Neural crest cell (in vitro differentiated cells): Measurements from ENCODE around the gene FBN2. TPM values are rescaled to one million over a fixed set of nuclear protein-coding genes. Genes with fewer than 3 reads are reported as not detected.

Experiments
- DNase-seq: peaks from one replicate; pipeline ENCODE4 v3.0.0; 2021; ENCODE audit warnings: low read depth, mixed read lengths, low spot score
- H3K27ac Mint-ChIP-seq: one replicate; pipeline ENCODE4 v1.8.0; 2021; ENCODE audit warnings: mild to moderate bottlenecking, mixed read lengths; ENCODE audit not compliant: unreplicated experiment
- H3K27me3 Mint-ChIP-seq: 2 replicates; pipeline ENCODE4 v1.8.0; 2021; ENCODE audit warnings: low read depth, mild to moderate bottlenecking, mixed read lengths
- H3K36me3 Mint-ChIP-seq: 2 replicates; pipeline ENCODE4 v1.8.0; 2021; ENCODE audit warnings: low read depth, mild to moderate bottlenecking, mixed read lengths
- H3K4me1 Mint-ChIP-seq: 2 replicates; pipeline ENCODE4 v1.8.0; 2021; ENCODE audit warnings: mixed read lengths
- H3K4me3 Mint-ChIP-seq: one replicate; pipeline ENCODE4 v1.8.0; 2021; ENCODE audit warnings: mild to moderate bottlenecking, mixed read lengths
- H3K9me3 Mint-ChIP-seq: 2 replicates; pipeline ENCODE4 v1.8.0; 2021; ENCODE audit warnings: mixed read lengths
- total RNA-seq: library from RNA; stranded (reverse); gene quantifications from 2 replicates; pipeline ENCODE4 v1.2.1, GENCODE V29; 2021
- TF ChIP-seq, protein P1 (sequence below): fragments of 200-600 bp; sonication (generic); conservative IDR thresholded peaks from 2 replicates; pipeline ENCODE4 v1.5.0; 2021; ENCODE audit warnings: antibody characterized with exemption, mild to moderate bottlenecking

FBN2 gene
- total RNA-seq, 1 donor from 2014 or later = 58.3 TPM

DNA sequence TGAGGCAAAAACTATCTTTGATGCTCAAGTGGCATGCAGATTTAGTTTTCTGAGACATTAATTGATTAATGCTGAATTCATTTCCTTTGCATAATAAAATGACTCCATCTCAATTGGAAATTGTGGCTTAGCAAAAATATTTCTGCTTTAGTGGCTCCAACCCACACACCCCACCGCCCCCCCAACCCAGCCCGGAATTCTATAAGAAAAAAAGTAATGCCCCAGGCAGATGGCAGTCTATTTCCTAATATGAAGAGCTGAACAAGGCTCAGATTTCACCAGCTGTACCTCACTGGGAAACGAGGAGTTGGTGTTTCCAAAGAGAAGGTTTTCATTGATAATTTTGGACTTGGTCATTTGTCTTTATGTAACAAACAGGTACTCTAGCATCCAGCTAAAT, 182.1 kb downstream of the FBN2 start:
- peaks cover 19% of the 10 kb centered on the region for H3K36me3 Mint-ChIP-seq
- no peak overlapping the region for H3K4me3 Mint-ChIP-seq
- no peak for DNase-seq
- no peaks in the 10 kb centered on the region for H3K27me3 Mint-ChIP-seq
- TF ChIP-seq, protein P1, sequence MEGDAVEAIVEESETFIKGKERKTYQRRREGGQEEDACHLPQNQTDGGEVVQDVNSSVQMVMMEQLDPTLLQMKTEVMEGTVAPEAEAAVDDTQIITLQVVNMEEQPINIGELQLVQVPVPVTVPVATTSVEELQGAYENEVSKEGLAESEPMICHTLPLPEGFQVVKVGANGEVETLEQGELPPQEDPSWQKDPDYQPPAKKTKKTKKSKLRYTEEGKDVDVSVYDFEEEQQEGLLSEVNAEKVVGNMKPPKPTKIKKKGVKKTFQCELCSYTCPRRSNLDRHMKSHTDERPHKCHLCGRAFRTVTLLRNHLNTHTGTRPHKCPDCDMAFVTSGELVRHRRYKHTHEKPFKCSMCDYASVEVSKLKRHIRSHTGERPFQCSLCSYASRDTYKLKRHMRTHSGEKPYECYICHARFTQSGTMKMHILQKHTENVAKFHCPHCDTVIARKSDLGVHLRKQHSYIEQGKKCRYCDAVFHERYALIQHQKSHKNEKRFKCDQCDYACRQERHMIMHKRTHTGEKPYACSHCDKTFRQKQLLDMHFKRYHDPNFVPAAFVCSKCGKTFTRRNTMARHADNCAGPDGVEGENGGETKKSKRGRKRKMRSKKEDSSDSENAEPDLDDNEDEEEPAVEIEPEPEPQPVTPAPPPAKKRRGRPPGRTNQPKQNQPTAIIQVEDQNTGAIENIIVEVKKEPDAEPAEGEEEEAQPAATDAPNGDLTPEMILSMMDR = no peak
- no peaks in the 10 kb centered on the region for H3K9me3 Mint-ChIP-seq
- H3K27ac Mint-ChIP-seq = no peak overlapping the region
- peaks cover 28% of the 10 kb centered on the region for H3K4me1 Mint-ChIP-seq

DNA sequence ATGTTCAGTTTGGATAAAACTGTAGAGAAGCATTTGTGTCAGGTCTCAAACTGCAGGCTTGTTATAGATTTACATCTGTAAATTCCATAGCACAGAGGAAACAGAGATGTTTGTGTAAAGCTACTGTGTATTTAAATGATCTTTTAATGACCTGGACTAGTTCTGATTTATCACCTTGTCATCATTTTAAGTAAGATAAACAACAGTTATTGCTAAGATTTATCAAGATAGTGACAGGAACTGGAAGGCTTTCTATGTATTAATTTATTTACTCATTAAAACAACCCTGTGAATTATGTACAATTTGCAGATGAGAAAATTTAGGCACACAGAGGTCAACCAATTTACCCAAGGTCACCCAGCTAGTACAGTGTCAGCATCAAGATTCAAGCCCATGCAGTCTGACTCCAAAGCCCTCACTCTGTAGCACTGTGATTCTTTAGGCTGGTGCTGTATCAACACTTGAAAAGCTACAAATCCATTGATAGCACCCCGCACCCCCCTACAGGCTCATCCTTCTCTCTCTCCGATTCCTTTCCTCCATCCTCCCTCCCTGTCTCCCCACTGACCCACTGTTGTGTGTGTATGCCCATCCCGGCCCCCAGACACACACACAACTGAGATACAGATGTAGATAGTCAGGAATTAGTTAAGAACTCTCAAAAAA, 184.5 kb downstream of the FBN2 start:
- peaks cover 7% of the 10 kb centered on the region for H3K4me1 Mint-ChIP-seq
- TF ChIP-seq, protein P1 = no peak
- no peaks in the 10 kb centered on the region for H3K9me3 Mint-ChIP-seq
- H3K4me3 Mint-ChIP-seq = no peak overlapping the region
- H3K36me3 Mint-ChIP-seq = peaks cover 22% of the 10 kb centered on the region
- no peak for DNase-seq
- no peaks in the 10 kb centered on the region for H3K27me3 Mint-ChIP-seq
- no peak overlapping the region for H3K27ac Mint-ChIP-seq

DNA sequence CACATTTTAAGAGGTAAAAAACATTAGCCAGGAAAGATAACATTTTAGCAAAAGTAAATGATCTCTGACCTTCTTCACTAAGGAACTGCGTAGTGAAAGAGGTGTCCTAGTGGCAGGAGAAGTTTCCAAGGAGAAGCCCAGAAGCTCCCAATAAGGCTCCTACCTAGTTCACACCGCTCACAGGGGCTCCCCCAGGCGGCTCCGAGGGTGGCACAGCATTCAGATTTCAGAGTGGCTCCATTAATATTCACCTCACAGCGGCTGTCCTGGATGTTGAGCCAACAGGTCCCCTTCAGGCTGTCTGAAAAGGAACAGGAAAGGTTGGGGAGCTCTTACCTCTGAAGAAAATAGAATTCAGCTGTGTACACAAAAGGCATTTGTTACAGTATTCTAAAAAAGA, 187.3 kb downstream of the FBN2 start:
- DNase-seq = no peak
- no peak overlapping the region for H3K27ac Mint-ChIP-seq
- no peaks in the 10 kb centered on the region for H3K9me3 Mint-ChIP-seq
- peaks cover 18% of the 10 kb centered on the region for H3K36me3 Mint-ChIP-seq
- TF ChIP-seq, protein P1 = no peak
- no peak overlapping the region for H3K4me3 Mint-ChIP-seq
- peaks cover 7% of the 10 kb centered on the region for H3K4me1 Mint-ChIP-seq
- no peaks in the 10 kb centered on the region for H3K27me3 Mint-ChIP-seq

DNA sequence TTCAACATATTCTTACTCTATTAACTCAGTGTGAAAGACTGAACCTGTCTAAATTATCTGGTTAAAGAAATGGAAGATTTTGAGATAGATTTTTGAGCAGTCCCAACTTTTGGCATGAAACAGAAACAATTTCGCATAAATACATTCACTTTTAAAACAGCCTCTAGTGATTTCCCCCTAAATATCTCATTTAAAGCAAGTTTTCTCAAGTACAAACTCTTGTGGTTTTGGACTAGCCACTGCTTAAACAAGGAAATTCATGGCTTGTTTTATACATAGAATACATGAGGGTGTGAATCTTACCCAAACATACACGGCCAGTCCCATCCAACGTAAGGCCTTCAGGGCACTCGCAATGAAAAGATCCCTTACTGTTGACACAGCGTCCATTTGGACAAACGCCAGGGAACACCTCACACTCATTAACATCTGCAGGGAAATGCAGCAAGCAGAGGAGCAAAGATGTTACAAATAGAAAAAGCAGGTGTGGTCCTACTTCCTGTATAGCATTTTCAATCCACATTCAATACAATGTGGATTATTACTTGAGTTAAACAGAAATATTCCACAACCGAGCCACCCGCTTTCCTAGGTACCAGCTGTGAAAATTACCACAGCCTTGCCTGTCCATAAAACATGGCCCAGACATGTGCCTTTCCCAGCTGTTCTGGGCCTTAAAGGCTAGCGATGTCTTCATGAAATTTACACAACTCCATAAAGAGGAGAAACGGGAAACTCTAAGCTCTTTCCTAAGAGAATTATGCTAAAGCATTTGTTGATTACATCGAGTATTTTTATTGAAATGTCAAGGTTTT, 188.8 kb downstream of the FBN2 start:
- H3K9me3 Mint-ChIP-seq = no peaks in the 10 kb centered on the region
- H3K36me3 Mint-ChIP-seq = peaks cover 20% of the 10 kb centered on the region
- H3K4me1 Mint-ChIP-seq = peaks cover 4% of the 10 kb centered on the region
- no peaks in the 10 kb centered on the region for H3K27me3 Mint-ChIP-seq
- no peak overlapping the region for H3K27ac Mint-ChIP-seq
- TF ChIP-seq, protein P1 = no peak
- no peak overlapping the region for H3K4me3 Mint-ChIP-seq
- no peak for DNase-seq

DNA sequence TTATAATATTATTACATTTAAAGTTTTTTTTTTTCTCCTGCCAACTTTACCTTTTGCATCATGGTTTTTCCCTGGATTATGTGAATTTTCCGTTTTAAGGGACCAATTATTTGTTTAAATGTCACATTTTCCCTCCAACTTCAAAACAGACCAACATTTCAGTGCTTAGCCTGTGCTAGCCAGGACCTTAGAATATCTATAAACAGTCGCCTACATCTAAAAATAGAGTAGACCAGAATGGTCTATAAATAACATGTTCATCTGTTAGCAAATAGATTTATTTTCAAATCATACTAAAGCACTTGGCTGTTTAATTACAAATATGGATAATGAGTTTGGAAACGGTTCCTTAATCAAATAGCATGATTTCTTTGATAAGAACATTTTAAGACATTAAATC, 192.0 kb downstream of the FBN2 start:
- H3K27ac Mint-ChIP-seq = no peak overlapping the region
- H3K9me3 Mint-ChIP-seq = no peaks in the 10 kb centered on the region
- peaks cover 36% of the 10 kb centered on the region for H3K36me3 Mint-ChIP-seq
- no peak for DNase-seq
- H3K27me3 Mint-ChIP-seq = no peaks in the 10 kb centered on the region
- TF ChIP-seq, protein P1 = no peak
- H3K4me3 Mint-ChIP-seq = no peak overlapping the region
- no peaks in the 10 kb centered on the region for H3K4me1 Mint-ChIP-seq
